ENCODE results near the gene MTCL3. TPM values are rescaled to one million over a fixed set of nuclear protein-coding genes. Genes with fewer than 3 reads are reported as not detected.
"Not testable (repeated sequence)": the region's sequence is repeated elsewhere in the genome, so short reads cannot be mapped to it uniquely, and the experiment has no call there.

The MTCL3 gene

GRCh38 chr6:127451388-127451787 is 67.7 kb downstream of the MTCL3 start:
- DNase-seq (ENCODE audit: low spot score): no peak
- intact Hi-C loops (cut with DNase I): no loop called here

GRCh38 chr6:127447780-127448179 is 71.4 kb downstream of the MTCL3 start:
- intact Hi-C loops (cut with DNase I): no loop called here
- DNase-seq (ENCODE audit: low spot score): no peak

- no peak for DNase-seq (ENCODE audit: low spot score)
- intact Hi-C loops (cut with DNase I): no loop called here
Measured at GRCh38 chr6:127446356-127446755, 72.8 kb downstream of the MTCL3 start.

- intact Hi-C loops (cut with DNase I): no loop called here
Measured at GRCh38 chr6:127441881-127442280, 77.3 kb downstream of the MTCL3 start.

GRCh38 chr6:127439718-127440117 is 79.4 kb downstream of the MTCL3 start:
- no peak for DNase-seq (ENCODE audit: low spot score)
- intact Hi-C loops (cut with DNase I): no loop called here

More at GRCh38 chr6:127441881-127442280, 77.3 kb downstream of the MTCL3 start:
- no peak for DNase-seq (ENCODE audit: low spot score)

- no peak for DNase-seq (ENCODE audit: low spot score)
- intact Hi-C loops (cut with DNase I): no loop called here
Measured at GRCh38 chr6:127436578-127437110, 82.5 kb downstream of the MTCL3 start.

GRCh38 chr6:127435626-127436220 is 83.4 kb downstream of the MTCL3 start:
- no peak for DNase-seq (ENCODE audit: low spot score)
- intact Hi-C loops (cut with DNase I): no loop called here

GRCh38 chr6:127434651-127435050 is 84.5 kb downstream of the MTCL3 start:
- no peak for DNase-seq (ENCODE audit: low spot score)
- intact Hi-C loops (cut with DNase I): no loop called here

GRCh38 chr6:127428562-127428961 is 90.6 kb downstream of the MTCL3 start:
- intact Hi-C loops (cut with DNase I); DNase-seq (ENCODE audit: low spot score): not testable (repeated sequence)

- no peak for DNase-seq (ENCODE audit: low spot score)
- intact Hi-C loops (cut with DNase I): no loop called here
Measured at GRCh38 chr6:127423921-127424320, 95.2 kb downstream of the MTCL3 start.

Other genes with a start within 250 kb of the MTCL3 start
- 10 to 100 TPM; 35.2 to 35.3 TPM for gene ECHDC1, start 175.7 kb downstream of the MTCL3 start, total RNA-seq
- 1 to 10 TPM; 2.4 to 3.0 TPM for gene KIAA0408, start 59.9 kb downstream of the MTCL3 start, total RNA-seq
- not detected for gene C6orf58, start 57.8 kb upstream of the MTCL3 start, total RNA-seq

Measured in posterior vena cava (tissue), 2 donors.